ENCODE measurements around the gene KDM3B. TPM values are rescaled to one million over a fixed set of nuclear protein-coding genes. Genes with fewer than 3 reads are reported as not detected.

The KDM3B gene, protein sequence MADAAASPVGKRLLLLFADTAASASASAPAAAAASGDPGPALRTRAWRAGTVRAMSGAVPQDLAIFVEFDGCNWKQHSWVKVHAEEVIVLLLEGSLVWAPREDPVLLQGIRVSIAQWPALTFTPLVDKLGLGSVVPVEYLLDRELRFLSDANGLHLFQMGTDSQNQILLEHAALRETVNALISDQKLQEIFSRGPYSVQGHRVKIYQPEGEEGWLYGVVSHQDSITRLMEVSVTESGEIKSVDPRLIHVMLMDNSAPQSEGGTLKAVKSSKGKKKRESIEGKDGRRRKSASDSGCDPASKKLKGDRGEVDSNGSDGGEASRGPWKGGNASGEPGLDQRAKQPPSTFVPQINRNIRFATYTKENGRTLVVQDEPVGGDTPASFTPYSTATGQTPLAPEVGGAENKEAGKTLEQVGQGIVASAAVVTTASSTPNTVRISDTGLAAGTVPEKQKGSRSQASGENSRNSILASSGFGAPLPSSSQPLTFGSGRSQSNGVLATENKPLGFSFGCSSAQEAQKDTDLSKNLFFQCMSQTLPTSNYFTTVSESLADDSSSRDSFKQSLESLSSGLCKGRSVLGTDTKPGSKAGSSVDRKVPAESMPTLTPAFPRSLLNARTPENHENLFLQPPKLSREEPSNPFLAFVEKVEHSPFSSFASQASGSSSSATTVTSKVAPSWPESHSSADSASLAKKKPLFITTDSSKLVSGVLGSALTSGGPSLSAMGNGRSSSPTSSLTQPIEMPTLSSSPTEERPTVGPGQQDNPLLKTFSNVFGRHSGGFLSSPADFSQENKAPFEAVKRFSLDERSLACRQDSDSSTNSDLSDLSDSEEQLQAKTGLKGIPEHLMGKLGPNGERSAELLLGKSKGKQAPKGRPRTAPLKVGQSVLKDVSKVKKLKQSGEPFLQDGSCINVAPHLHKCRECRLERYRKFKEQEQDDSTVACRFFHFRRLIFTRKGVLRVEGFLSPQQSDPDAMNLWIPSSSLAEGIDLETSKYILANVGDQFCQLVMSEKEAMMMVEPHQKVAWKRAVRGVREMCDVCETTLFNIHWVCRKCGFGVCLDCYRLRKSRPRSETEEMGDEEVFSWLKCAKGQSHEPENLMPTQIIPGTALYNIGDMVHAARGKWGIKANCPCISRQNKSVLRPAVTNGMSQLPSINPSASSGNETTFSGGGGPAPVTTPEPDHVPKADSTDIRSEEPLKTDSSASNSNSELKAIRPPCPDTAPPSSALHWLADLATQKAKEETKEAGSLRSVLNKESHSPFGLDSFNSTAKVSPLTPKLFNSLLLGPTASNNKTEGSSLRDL (N-terminal part only)
- total RNA-seq (10 to 100 TPM; 72.9 to 78.3 (median 76.0) TPM), total RNA-seq (98.5 to 250 (median 171) reads per million in 29 experiments)
- total RNA-seq (2013), result 71.8 TPM

DNA sequence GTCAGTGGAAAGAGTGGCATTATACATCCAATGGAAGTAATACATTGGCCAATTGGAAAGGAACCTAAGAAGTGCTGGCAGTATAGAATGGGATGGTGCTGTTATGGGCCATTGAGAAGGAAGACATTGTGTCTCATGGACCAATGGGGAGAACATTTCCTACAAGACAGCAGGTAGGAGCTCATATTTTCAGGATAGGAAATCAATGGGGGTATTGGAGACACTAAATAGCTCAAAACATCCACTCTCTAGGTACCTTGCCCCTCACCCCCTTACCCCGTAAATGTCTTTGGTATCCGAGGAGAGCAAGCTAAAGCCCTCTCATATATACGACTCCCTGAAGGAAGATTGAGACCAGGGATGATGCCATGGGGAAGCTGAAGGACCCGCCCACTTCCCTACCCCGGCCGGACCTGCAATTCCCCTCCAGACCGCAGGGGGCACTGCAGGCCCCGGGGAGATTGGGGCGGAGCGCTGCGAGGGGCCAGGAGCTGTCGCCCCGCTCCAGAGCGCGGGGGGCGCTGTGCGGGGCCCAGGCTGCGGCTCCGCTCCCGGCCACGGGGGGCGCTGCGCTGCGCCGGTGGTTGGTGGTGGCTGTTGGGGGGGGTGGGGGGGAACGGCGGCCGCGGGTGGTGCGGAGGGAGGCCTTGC, at the start of gene KDM3B:
Gene KDM3B, plus strand, starts transcription at position 615 of the 651 bp plus-strand sequence. CDS start 111 bp downstream, outside the sequence.
- Mint-ChIP-seq H3K4me3 (peak within 1 kb of the TSS; percentile 92 to 96 (median 95)), H3K36me3 (peaks cover 13% of the 10 kb centered on the region), H3K9me3 (peaks cover 0 to 9% (median 4%) of the 10 kb centered on the region in 3 donors), H3K27me3 (no peaks in the 10 kb centered on the region), H3K27ac (peak within 1 kb of the TSS; percentile 92 to 94), H3K4me1 (peaks cover 45 to 54% (median 48%) of the 10 kb centered on the region in 3 donors)
- DNase-seq, result peak; percentile 76 to 96 (median 89)
- Histone ChIP-seq H3K27ac (ENCODE audit: low read length) (peak within 1 kb of the TSS; percentile 87), H3K9me3 (no peaks in the 10 kb centered on the region), H3K4me3 (ENCODE audit: control insufficient read depth in 1 of 2, extremely low read depth in 1 of 2, low read length in 1 of 2) (peak within 1 kb of the TSS; percentile 92), H3K36me3 (ENCODE audit: control insufficient read depth in 2 of 2, extremely low read depth in 1 of 2, insufficient read depth in 1 of 2, low read length in 1 of 2) (peaks cover 0 to 15% of the 10 kb centered on the region in 2 donors), H3K27me3 (replicated peaks in 1 of 2; ENCODE audit: control insufficient read depth in 2 of 2, extremely low read depth in 1 of 2, insufficient read depth in 2 of 2, low read length in 1 of 2) (no peaks in the 10 kb centered on the region), H3K4me1 (ENCODE audit: control insufficient read depth in 1 of 2, extremely low read depth in 1 of 2, insufficient read depth in 2 of 2, low read length in 2 of 2) (peaks cover 17 to 18% of the 10 kb centered on the region in 2 experiments)
- ChIA-PET POLR2A (interaction anchor here (0.5 to 4.9 kb wide), 11 partner anchors 7 to 175 kb away, joined by 3 to 33 read pairs (median 5); partner anchors contain the start of genes CDC25C (in 2 of the 2) and FAM53C (in 2 of the 2)), CTCF (interaction anchor here (0.6 to 5.6 kb wide), 35 partner anchors 9 to 846 kb away, joined by 3 to 89 read pairs (median 4); partner anchors contain the start of genes BRD8 (in 2 of the 2), CDC25C (in 2 of the 2), CDC23 (in 1 of the 2) and EGR1 (in 1 of the 2))
- WGBS (ENCODE audit: insufficient coverage), result 1% methylated on average over 20 of the region's 30 CpGs
- peak; percentile 79 to 91 (median 83) for ATAC-seq (replicated peaks in 1 of 4)

DNA sequence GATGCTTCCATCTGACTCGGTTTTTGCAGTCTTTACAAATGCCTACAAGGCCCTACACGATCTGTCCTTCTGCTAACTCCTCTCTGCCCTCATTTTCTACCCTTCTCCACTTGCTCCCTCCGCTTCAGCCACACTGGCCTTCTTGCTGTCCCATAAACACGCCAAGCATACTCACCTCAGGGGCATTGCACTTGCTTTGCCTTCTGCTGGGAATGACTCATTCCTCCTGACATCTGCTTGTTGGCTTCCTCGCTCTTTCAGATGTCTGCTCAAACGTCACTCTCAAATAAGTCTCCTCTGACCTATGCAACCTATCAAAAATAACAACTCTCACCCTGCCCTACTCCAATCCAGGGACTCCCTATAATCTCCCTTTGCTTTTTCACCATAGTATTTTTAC, 49.1 kb upstream of the KDM3B start:
- H3K4me1 ChIP-seq (ENCODE audit: control insufficient read depth in 1 of 2, extremely low read depth in 1 of 2, insufficient read depth in 2 of 2, low read length in 2 of 2), result no peaks in the 10 kb centered on the region
- CTCF ChIA-PET, result no interaction called here

DNA sequence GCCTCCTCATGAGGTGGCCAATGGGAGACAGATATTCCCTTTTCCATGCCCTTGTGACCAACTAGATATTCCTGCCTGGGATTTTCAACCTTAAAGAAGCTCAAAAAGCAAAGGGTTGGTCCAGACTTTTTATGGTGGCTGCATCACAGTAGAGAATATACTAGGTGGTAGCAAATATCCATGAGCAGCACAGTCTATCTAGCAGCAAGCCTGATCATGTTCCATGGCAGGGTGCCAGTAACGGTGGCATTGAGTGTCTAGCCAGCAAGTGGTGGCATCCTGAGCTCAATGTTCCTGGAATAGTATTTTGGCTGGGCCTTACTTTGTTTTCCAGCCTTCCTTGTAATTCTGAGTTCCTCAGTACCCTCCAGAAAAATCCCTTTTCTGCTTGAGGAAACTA, 46.7 kb upstream of the KDM3B start:
- no peak overlapping the region for H3K27ac ChIP-seq (ENCODE audit: low read length)
- no peaks in the 10 kb centered on the region for H3K4me1 ChIP-seq (ENCODE audit: control insufficient read depth in 1 of 2, extremely low read depth in 1 of 2, insufficient read depth in 2 of 2, low read length in 2 of 2)
- no peaks in the 10 kb centered on the region for H3K27me3 ChIP-seq (replicated peaks in 1 of 2; ENCODE audit: control insufficient read depth in 2 of 2, extremely low read depth in 1 of 2, insufficient read depth in 2 of 2, low read length in 1 of 2)
- no peaks in the 10 kb centered on the region for H3K36me3 Mint-ChIP-seq
- CTCF ChIA-PET, result no interaction called here
- no peak overlapping the region for H3K4me3 Mint-ChIP-seq
- no peaks in the 10 kb centered on the region for H3K9me3 ChIP-seq
- no peaks in the 10 kb centered on the region for H3K4me1 Mint-ChIP-seq
- ATAC-seq (replicated peaks in 1 of 4) (no peak), DNase-seq (peak in 5 of 35 experiments; percentile 1 to 9 (median 4))
- H3K27me3 Mint-ChIP-seq, result no peaks in the 10 kb centered on the region
- no peaks in the 10 kb centered on the region for H3K36me3 ChIP-seq (ENCODE audit: control insufficient read depth in 2 of 2, extremely low read depth in 1 of 2, insufficient read depth in 1 of 2, low read length in 1 of 2)
- no peaks in the 10 kb centered on the region for H3K9me3 Mint-ChIP-seq
- WGBS (ENCODE audit: insufficient coverage), result 88% methylated on average over 1 of the region's 1 CpG
- H3K4me3 ChIP-seq (ENCODE audit: control insufficient read depth in 1 of 2, extremely low read depth in 1 of 2, low read length in 1 of 2), result no peak overlapping the region
- no peak overlapping the region for H3K27ac Mint-ChIP-seq
- POLR2A ChIA-PET, result no interaction called here

More for the DNA sequence above, 49.1 kb upstream of the KDM3B start:
- H3K27me3 Mint-ChIP-seq, result no peaks in the 10 kb centered on the region
- no peak for DNase-seq
- no peak overlapping the region for H3K4me3 ChIP-seq (ENCODE audit: control insufficient read depth in 1 of 2, extremely low read depth in 1 of 2, low read length in 1 of 2)
- no peaks in the 10 kb centered on the region for H3K9me3 ChIP-seq
- H3K4me3 Mint-ChIP-seq, result no peak overlapping the region
- no peaks in the 10 kb centered on the region for H3K27me3 ChIP-seq (replicated peaks in 1 of 2; ENCODE audit: control insufficient read depth in 2 of 2, extremely low read depth in 1 of 2, insufficient read depth in 2 of 2, low read length in 1 of 2)
- ATAC-seq (replicated peaks in 1 of 4), result no peak
- H3K36me3 ChIP-seq (ENCODE audit: control insufficient read depth in 2 of 2, extremely low read depth in 1 of 2, insufficient read depth in 1 of 2, low read length in 1 of 2), result no peaks in the 10 kb centered on the region
- WGBS (ENCODE audit: insufficient coverage), result 95% methylated on average over 4 of the region's 6 CpGs
- H3K4me1 Mint-ChIP-seq, result no peaks in the 10 kb centered on the region
- no peak overlapping the region for H3K27ac Mint-ChIP-seq
- H3K27ac ChIP-seq (ENCODE audit: low read length), result no peak overlapping the region
- POLR2A ChIA-PET, result interaction anchor here (0.6 to 0.8 kb wide), 2 partner anchors 15 to 89 kb away, joined by 3 to 5 read pairs; no protein-coding TSS in a partner anchor
- no peaks in the 10 kb centered on the region for H3K36me3 Mint-ChIP-seq
- peaks cover 0 to 6% (median 0%) of the 10 kb centered on the region in 3 donors for H3K9me3 Mint-ChIP-seq

DNA sequence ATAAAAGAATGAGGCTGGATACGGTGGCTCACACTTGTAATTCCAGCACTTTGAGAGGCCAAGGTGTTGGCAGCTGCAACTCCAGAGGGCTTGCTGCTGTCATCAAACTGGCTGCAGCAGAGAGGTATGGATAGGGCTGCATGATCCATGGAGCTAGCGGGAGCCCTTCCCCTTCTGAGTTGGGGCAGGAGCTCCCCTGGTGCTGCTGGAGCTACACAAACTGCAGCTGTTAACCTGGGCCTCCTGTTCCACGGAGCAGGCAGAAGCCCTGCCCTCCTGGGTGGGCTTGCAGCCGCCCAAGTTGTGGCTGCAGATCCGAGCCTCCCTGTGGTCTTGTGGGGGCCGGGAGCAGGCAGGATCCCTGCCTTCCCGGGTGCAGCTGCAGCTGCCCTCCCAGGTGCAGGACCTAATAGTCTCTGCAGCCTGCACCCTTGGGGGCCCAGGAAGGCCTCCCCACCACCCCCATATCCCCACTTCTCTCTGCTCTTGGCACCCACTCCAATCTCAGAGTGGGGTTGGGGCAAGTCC, 36.7 kb upstream of the KDM3B start:
- H3K4me1 Mint-ChIP-seq, result no peaks in the 10 kb centered on the region
- Histone ChIP-seq H3K36me3 (ENCODE audit: control insufficient read depth in 2 of 2, extremely low read depth in 1 of 2, insufficient read depth in 1 of 2, low read length in 1 of 2) (no peaks in the 10 kb centered on the region), H3K4me3 (ENCODE audit: control insufficient read depth in 1 of 2, extremely low read depth in 1 of 2, low read length in 1 of 2) (no peak overlapping the region), H3K27me3 (replicated peaks in 1 of 2; ENCODE audit: control insufficient read depth in 2 of 2, extremely low read depth in 1 of 2, insufficient read depth in 2 of 2, low read length in 1 of 2) (peaks cover 0 to 4% of the 10 kb centered on the region in 2 experiments), H3K27ac (ENCODE audit: low read length) (no peak overlapping the region), H3K9me3 (no peaks in the 10 kb centered on the region), H3K4me1 (ENCODE audit: control insufficient read depth in 1 of 2, extremely low read depth in 1 of 2, insufficient read depth in 2 of 2, low read length in 2 of 2) (no peaks in the 10 kb centered on the region)
- ATAC-seq (replicated peaks in 1 of 4) (no peak), DNase-seq (no peak)
- 98% methylated on average over 7 of the region's 7 CpGs for WGBS (ENCODE audit: insufficient coverage)
- H3K36me3 Mint-ChIP-seq, result no peaks in the 10 kb centered on the region
- H3K9me3 Mint-ChIP-seq, result no peaks in the 10 kb centered on the region
- CTCF ChIA-PET, result no interaction called here
- POLR2A ChIA-PET, result no interaction called here
- no peak overlapping the region for H3K4me3 Mint-ChIP-seq
- H3K27me3 Mint-ChIP-seq, result no peaks in the 10 kb centered on the region
- no peak overlapping the region for H3K27ac Mint-ChIP-seq

DNA sequence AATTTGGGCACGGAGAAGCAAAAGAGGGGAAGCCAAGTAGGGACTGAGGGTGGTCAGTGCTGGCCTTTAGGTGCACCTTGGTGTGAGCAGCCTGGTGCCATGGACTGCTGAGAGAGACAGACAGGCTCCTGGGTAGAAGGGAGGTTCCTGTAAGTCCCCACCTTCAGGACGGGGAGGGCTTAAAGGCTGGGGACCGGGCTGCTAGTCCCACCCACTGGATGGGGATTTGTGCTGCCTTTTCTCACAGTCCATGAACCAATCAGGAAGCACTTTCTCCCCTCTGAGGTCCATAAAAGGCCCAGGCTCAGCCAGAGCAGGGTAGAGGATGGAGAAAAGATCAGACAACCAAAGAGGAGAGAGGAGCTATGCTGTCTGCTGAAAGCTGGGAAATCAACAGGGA, 36.1 kb upstream of the KDM3B start:
- ATAC-seq (replicated peaks in 1 of 4) (no peak), DNase-seq (no peak)
- ChIA-PET CTCF (no interaction called here), POLR2A (interaction anchor here in 1 of 2 donors (0.5 kb wide), 1 partner anchor 19 kb away, joined by 8 read pairs; no protein-coding TSS in a partner anchor)
- no peaks in the 10 kb centered on the region for H3K9me3 Mint-ChIP-seq
- no peak overlapping the region for H3K27ac ChIP-seq (ENCODE audit: low read length)
- H3K27me3 ChIP-seq (replicated peaks in 1 of 2; ENCODE audit: control insufficient read depth in 2 of 2, extremely low read depth in 1 of 2, insufficient read depth in 2 of 2, low read length in 1 of 2), result peaks cover 0 to 4% of the 10 kb centered on the region in 2 experiments
- H3K36me3 ChIP-seq (ENCODE audit: control insufficient read depth in 2 of 2, extremely low read depth in 1 of 2, insufficient read depth in 1 of 2, low read length in 1 of 2), result no peaks in the 10 kb centered on the region
- no peaks in the 10 kb centered on the region for H3K36me3 Mint-ChIP-seq
- H3K9me3 ChIP-seq, result no peaks in the 10 kb centered on the region
- no peak overlapping the region for H3K27ac Mint-ChIP-seq
- no peak overlapping the region for H3K4me3 ChIP-seq (ENCODE audit: control insufficient read depth in 1 of 2, extremely low read depth in 1 of 2, low read length in 1 of 2)
- no peaks in the 10 kb centered on the region for H3K4me1 Mint-ChIP-seq
- no peak overlapping the region for H3K4me3 Mint-ChIP-seq
- H3K27me3 Mint-ChIP-seq, result no peaks in the 10 kb centered on the region
- no CpG with 5 or more reads among the region's 3 CpGs for WGBS (ENCODE audit: insufficient coverage)
- H3K4me1 ChIP-seq (ENCODE audit: control insufficient read depth in 1 of 2, extremely low read depth in 1 of 2, insufficient read depth in 2 of 2, low read length in 2 of 2), result no peaks in the 10 kb centered on the region

Data from T-cell (primary cell).